Measurements from ENCODE around the gene DPP6. TPM values are rescaled to one million over a fixed set of nuclear protein-coding genes. Genes with fewer than 3 reads are reported as not detected.

The DPP6 gene
- total and polyA plus RNA-seq, 2 of the 8 experiments (the other 6 are each of a cell fraction or from before 2014, with no cell fraction given) = 4.7 to 6.8 TPM

GRCh38 chr7:154451480-154452457, 399.6 kb downstream of the DPP6 start:
- no peak for FAIRE-seq
- H2BK12ac ChIP-seq (ENCODE audit: low read depth, low read length) = no peak overlapping the region
- TF ChIP-seq SIN3A (conservative IDR thresholded peaks at IDR 0.05 in 1 of 2, IDR thresholded peaks at IDR 0.05 in 1 of 2; ENCODE audit: low read depth in 1 of 2, low read length in 2 of 2) = 0 out of 4 replicates have a peak, but pooled peaks of 1 of the 2 experiments have one; percentile 23

More at GRCh38 chr7:154451480-154452457, 399.6 kb downstream of the DPP6 start:
- no peak overlapping the region; the same call in none of the 2 replicates for H3K27ac ChIP-seq (ENCODE audit: low read depth, low read length)
- no peaks in the 10 kb centered on the region for H3K79me1 ChIP-seq (ENCODE audit: low read depth, low read length)
- H3K4me2 ChIP-seq (ENCODE audit: insufficient read depth in 1 of 2, low read depth in 2 of 2, low read length in 2 of 2) = no peak overlapping the region
- ChIA-PET POLR2A (ENCODE audit: partially characterized antibody) (interaction anchor here (0.6 to 0.7 kb wide), 2 partner anchors 9 to 18 kb away, joined by 3 read pairs; no protein-coding TSS in a partner anchor), CTCF (ENCODE audit: partially characterized antibody) (interaction anchor here (0.9 to 1.2 kb wide), 3 partner anchors 20 to 188 kb away, joined by 3 to 4 read pairs (median 3); no protein-coding TSS in a partner anchor)
- H4K20me1 ChIP-seq (replicated peaks in 1 of 2; ENCODE audit: control insufficient read depth in 1 of 2, insufficient read depth in 2 of 2, low read length in 2 of 2) = no peaks in the 10 kb centered on the region
- H2AK5ac ChIP-seq (ENCODE audit: low read depth, low read length) = no peak overlapping the region
- H3K4ac ChIP-seq (replicated peaks; ENCODE audit: insufficient read length, low read depth, low read length) = no peak overlapping the region
- no peak for DNase-seq (ENCODE audit: low read depth in 1 of 2, low spot score in 2 of 2)
- H4K91ac ChIP-seq (replicated peaks; ENCODE audit: insufficient read length, low read length) = no peak overlapping the region
- no peak overlapping the region for H2BK15ac ChIP-seq (ENCODE audit: low read length)
- no peak overlapping the region for H3K4me3 ChIP-seq (ENCODE audit: extremely low read depth in 1 of 4, insufficient read depth in 2 of 4, low read depth in 3 of 4, low read length in 4 of 4)
- H3K9me3 ChIP-seq (ENCODE audit: insufficient read depth in 2 of 2, low read depth in 1 of 2, low read length in 1 of 2) = no peaks in the 10 kb centered on the region
- H2BK20ac ChIP-seq (ENCODE audit: low read length) = no peak overlapping the region
- H3K18ac ChIP-seq (ENCODE audit: extremely low read depth, low read length) = no peak overlapping the region; the same call in 1 of the 2 replicates
- no peaks in the 10 kb centered on the region for H3K36me3 ChIP-seq (ENCODE audit: control insufficient read depth in 2 of 4, insufficient read depth in 4 of 4, low read length in 3 of 4)
- H3K9ac ChIP-seq (replicated peaks in 1 of 4; ENCODE audit: extremely low read depth in 1 of 4, low read depth in 3 of 4, low read length in 3 of 4) = no peak overlapping the region
- no peak overlapping the region for H3K56ac ChIP-seq (replicated peaks; ENCODE audit: insufficient read length, low read depth, low read length)
- H4K8ac ChIP-seq (ENCODE audit: extremely low read depth, insufficient read depth, low read length) = no peak overlapping the region
- no peaks in the 10 kb centered on the region for H3K23me2 ChIP-seq (ENCODE audit: low read depth, low read length)
- H3K23ac ChIP-seq (ENCODE audit: insufficient read length) = no peak overlapping the region
- no peaks in the 10 kb centered on the region for H3K79me2 ChIP-seq (ENCODE audit: control insufficient read depth in 1 of 2, insufficient read depth in 2 of 2, low read length in 2 of 2)
- H3K27me3 ChIP-seq (replicated peaks in 1 of 4; ENCODE audit: control insufficient read depth in 3 of 4, extremely low read depth in 1 of 4, insufficient read depth in 3 of 4, low read length in 3 of 4) = no peaks in the 10 kb centered on the region
- H2BK120ac ChIP-seq (replicated peaks; ENCODE audit: low read depth, low read length) = no peak overlapping the region
- 91% methylated on average over 15 of the region's 15 CpGs; no CpG with 5 or more reads in 1 of the 2 experiments for WGBS, 2 experiments (ENCODE audit: extremely low coverage in 1 of 2, insufficient coverage in 1 of 2, insufficient read length in 1 of 2, insufficient replicate concordance in 2 of 2, low coverage in 1 of 2, low lambda C conversion rate in 2 of 2, missing lambda C conversion rate in 1 of 2)
- H3K14ac ChIP-seq (ENCODE audit: insufficient read length) = no peak overlapping the region
- no peak overlapping the region for H2BK5ac ChIP-seq (ENCODE audit: low read depth, low read length)
- no peak overlapping the region for H2AFZ ChIP-seq (ENCODE audit: low read length)
- peaks cover 0 to 4% (median 0%) of the 10 kb centered on the region in 4 experiments; a peak in 1 of 7 replicates for H3K4me1 ChIP-seq (replicated peaks in 1 of 4; ENCODE audit: control insufficient read depth in 3 of 4, insufficient read depth in 4 of 4, low read length in 3 of 4)
- no peak overlapping the region for H4K5ac ChIP-seq (ENCODE audit: insufficient read length, low read depth, low read length)
